ENCODE measurements around the gene SLC26A11.

DNA sequence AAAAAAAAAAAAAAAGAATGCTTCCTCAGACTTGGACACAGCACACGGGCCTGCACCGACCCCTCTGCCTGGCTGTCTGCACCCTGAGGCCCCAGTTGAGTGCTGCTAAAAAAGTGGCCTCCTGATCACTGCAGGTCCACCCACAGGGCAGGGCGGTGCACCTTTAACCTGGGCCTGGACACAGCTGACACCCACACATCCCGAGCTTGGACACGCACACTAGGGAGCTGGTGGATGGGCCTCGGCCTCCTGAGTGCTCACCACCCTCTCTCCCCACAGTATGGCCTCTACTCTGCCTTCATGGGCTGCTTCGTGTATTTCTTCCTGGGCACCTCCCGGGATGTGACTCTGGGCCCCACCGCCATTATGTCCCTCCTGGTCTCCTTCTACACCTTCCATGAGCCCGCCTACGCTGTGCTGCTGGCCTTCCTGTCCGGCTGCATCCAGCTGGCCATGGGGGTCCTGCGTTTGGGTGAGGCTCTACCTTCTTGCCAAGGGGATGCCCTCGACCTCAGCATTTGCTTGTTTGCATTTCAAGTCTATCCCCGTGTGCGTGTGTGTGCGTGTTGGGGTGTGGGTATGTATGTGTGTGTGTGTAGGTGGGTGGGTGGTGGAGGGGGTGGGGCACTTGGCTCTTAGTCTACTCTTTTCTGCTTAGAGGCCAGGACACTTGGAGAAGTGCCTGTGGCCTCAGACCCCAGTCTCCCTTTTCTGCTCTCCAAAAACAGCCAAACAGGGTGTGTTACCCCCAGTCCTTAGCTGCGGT lies 2.3 kb downstream of the SLC26A11 start:
- TF ChIP-seq POLR2A (IDR thresholded peaks at IDR 0.05), result no peak
- TF ChIP-seq, protein P1, sequence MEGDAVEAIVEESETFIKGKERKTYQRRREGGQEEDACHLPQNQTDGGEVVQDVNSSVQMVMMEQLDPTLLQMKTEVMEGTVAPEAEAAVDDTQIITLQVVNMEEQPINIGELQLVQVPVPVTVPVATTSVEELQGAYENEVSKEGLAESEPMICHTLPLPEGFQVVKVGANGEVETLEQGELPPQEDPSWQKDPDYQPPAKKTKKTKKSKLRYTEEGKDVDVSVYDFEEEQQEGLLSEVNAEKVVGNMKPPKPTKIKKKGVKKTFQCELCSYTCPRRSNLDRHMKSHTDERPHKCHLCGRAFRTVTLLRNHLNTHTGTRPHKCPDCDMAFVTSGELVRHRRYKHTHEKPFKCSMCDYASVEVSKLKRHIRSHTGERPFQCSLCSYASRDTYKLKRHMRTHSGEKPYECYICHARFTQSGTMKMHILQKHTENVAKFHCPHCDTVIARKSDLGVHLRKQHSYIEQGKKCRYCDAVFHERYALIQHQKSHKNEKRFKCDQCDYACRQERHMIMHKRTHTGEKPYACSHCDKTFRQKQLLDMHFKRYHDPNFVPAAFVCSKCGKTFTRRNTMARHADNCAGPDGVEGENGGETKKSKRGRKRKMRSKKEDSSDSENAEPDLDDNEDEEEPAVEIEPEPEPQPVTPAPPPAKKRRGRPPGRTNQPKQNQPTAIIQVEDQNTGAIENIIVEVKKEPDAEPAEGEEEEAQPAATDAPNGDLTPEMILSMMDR (IDR thresholded peaks at IDR 0.05), result no peak

Measured in stomach (tissue), 4 donors.